HG03045 (cell line): Measurements from ENCODE around the gene DPYSL3.

Experiments used
- ATAC-seq: cut with Tn5 transposase; IDR thresholded peaks from one replicate; pipeline ENCODE4 v1.9.1; 2021; ENCODE audit warnings: mild to moderate bottlenecking, moderate library complexity; ENCODE audit not compliant: unreplicated experiment

DPYSL3 gene

GRCh38 chr5:147515269-147515668 lies 5.4 kb upstream of the DPYSL3 start:
- no peak for ATAC-seq

GRCh38 chr5:147512659-147513379 lies 3.0 kb upstream of the DPYSL3 start:
- ATAC-seq: no peak

GRCh38 chr5:147510885-147511284 lies 1.0 kb upstream of the DPYSL3 start:
- no peak for ATAC-seq

GRCh38 chr5:147509041-147509709 lies 693 bp downstream of the DPYSL3 start:
- ATAC-seq: no peak

- no peak for ATAC-seq
Measured at GRCh38 chr5:147508711-147509040, 1.2 kb downstream of the DPYSL3 start.

GRCh38 chr5:147507480-147508126 lies 2.3 kb downstream of the DPYSL3 start:
- no peak for ATAC-seq

GRCh38 chr5:147504535-147504934 lies 5.3 kb downstream of the DPYSL3 start:
- ATAC-seq: no peak

GRCh38 chr5:147504011-147504410 lies 5.9 kb downstream of the DPYSL3 start:
- no peak for ATAC-seq

GRCh38 chr5:147490989-147491388 lies 18.9 kb downstream of the DPYSL3 start:
- ATAC-seq: no peak

GRCh38 chr5:147487031-147487750 lies 22.7 kb downstream of the DPYSL3 start:
- no peak for ATAC-seq

- no peak for ATAC-seq
Measured at GRCh38 chr5:147485814-147486213, 24.1 kb downstream of the DPYSL3 start.

GRCh38 chr5:147485046-147485445 lies 24.8 kb downstream of the DPYSL3 start:
- no peak for ATAC-seq

GRCh38 chr5:147484708-147485020 lies 25.2 kb downstream of the DPYSL3 start:
- no peak for ATAC-seq

- no peak for ATAC-seq
Measured at GRCh38 chr5:147483961-147484707, 25.7 kb downstream of the DPYSL3 start.

GRCh38 chr5:147483188-147483790 lies 26.6 kb downstream of the DPYSL3 start:
- no peak for ATAC-seq

GRCh38 chr5:147482706-147483180 lies 27.1 kb downstream of the DPYSL3 start:
- no peak for ATAC-seq

- ATAC-seq: no peak
Measured at GRCh38 chr5:147481874-147482705, 27.8 kb downstream of the DPYSL3 start.

- no peak for ATAC-seq
Measured at GRCh38 chr5:147481376-147481775, 28.5 kb downstream of the DPYSL3 start.

GRCh38 chr5:147479949-147480348 lies 29.9 kb downstream of the DPYSL3 start:
- ATAC-seq: no peak

GRCh38 chr5:147479444-147479843 lies 30.4 kb downstream of the DPYSL3 start:
- no peak for ATAC-seq
